HL-60 (cell line): ENCODE measurements around the gene UBTD1.

Experiments
- DNase-seq, 2 experiments: peaks; one replicate each; pipeline ENCODE4 v3.0.0-alpha.2; 2010 to 2020; ENCODE audit warnings: low read depth in 1 of 2, low spot score in 1 of 2
- H3K27ac ChIP-seq: fragments of 250-450 bp; sonication (Bioruptor Pico); replicated peaks from 2 replicates; pipeline ENCODE4 v1.5.1; 2020; ENCODE audit warnings: mild to moderate bottlenecking, moderate library complexity
- H3K27me3 ChIP-seq: fragments of 250-450 bp; sonication (Bioruptor Pico); 2 replicates; pipeline ENCODE4 v1.5.1; 2021; ENCODE audit warnings: mild to moderate bottlenecking, moderate library complexity; ENCODE audit not compliant: insufficient read depth, poor library complexity, severe bottlenecking
- H3K4me3 ChIP-seq: replicated peaks from 2 replicates; pipeline ENCODE4 v1.5.1; 2011; ENCODE audit warnings: mild to moderate bottlenecking, control low read depth, low read length; ENCODE audit not compliant: insufficient read depth
- GABPA ChIP-seq: IDR thresholded peaks from 2 replicates; pipeline ENCODE4 v1.6.1; 2012; ENCODE audit warnings: low read depth
- POLR2AphosphoS5 ChIP-seq: IDR thresholded peaks from 2 replicates; pipeline ENCODE4 v1.6.1; 2012; ENCODE audit warnings: low read depth
- SPI1 ChIP-seq: IDR thresholded peaks from 2 replicates; pipeline ENCODE4 v1.6.1; 2012; ENCODE audit warnings: low read depth, mild to moderate bottlenecking, borderline replicate concordance
- TF ChIP-seq, protein P1 (sequence below): IDR thresholded peaks from 2 replicates; pipeline ENCODE4 v1.6.1; 2012; ENCODE audit warnings: low read depth; ENCODE audit not compliant: insufficient replicate concordance
- TF ChIP-seq, protein P2 (sequence below): IDR thresholded peaks from one replicate; pipeline ENCODE4 v1.5.1; 2011; ENCODE audit warnings: low read length, control low read depth, inconsistent platforms; ENCODE audit not compliant: insufficient read depth

UBTD1 gene

DNA sequence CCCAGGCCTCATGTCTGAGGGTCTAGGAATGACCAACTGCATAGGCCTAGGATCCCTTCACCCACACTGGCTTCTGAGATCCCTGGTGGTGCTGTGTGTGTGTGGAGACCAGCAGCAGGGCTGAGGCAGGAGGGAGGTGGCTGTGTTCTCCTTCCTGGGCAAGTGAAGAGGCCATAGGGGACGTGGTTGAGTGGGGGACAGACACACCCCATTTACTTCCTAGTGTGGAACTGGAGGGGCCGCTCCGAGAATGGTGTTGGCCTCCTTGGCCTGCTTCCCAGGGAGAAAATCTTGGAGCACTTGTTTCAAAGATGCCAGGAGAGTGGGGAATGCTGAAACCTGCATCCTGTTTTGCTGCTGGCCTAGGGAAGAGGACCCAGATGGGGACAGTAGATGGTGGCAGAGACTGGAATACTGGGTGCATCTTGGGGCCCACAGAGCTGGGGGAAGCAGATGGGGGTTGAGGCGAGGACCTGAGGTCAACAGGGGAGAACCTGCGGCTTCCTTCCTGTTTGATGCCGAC lies 19.1 kb downstream of the UBTD1 start:
- TF ChIP-seq SPI1 = no peak
- TF ChIP-seq GABPA = no peak
- TF ChIP-seq, protein P1, sequence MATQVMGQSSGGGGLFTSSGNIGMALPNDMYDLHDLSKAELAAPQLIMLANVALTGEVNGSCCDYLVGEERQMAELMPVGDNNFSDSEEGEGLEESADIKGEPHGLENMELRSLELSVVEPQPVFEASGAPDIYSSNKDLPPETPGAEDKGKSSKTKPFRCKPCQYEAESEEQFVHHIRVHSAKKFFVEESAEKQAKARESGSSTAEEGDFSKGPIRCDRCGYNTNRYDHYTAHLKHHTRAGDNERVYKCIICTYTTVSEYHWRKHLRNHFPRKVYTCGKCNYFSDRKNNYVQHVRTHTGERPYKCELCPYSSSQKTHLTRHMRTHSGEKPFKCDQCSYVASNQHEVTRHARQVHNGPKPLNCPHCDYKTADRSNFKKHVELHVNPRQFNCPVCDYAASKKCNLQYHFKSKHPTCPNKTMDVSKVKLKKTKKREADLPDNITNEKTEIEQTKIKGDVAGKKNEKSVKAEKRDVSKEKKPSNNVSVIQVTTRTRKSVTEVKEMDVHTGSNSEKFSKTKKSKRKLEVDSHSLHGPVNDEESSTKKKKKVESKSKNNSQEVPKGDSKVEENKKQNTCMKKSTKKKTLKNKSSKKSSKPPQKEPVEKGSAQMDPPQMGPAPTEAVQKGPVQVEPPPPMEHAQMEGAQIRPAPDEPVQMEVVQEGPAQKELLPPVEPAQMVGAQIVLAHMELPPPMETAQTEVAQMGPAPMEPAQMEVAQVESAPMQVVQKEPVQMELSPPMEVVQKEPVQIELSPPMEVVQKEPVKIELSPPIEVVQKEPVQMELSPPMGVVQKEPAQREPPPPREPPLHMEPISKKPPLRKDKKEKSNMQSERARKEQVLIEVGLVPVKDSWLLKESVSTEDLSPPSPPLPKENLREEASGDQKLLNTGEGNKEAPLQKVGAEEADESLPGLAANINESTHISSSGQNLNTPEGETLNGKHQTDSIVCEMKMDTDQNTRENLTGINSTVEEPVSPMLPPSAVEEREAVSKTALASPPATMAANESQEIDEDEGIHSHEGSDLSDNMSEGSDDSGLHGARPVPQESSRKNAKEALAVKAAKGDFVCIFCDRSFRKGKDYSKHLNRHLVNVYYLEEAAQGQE = no peak

DNA sequence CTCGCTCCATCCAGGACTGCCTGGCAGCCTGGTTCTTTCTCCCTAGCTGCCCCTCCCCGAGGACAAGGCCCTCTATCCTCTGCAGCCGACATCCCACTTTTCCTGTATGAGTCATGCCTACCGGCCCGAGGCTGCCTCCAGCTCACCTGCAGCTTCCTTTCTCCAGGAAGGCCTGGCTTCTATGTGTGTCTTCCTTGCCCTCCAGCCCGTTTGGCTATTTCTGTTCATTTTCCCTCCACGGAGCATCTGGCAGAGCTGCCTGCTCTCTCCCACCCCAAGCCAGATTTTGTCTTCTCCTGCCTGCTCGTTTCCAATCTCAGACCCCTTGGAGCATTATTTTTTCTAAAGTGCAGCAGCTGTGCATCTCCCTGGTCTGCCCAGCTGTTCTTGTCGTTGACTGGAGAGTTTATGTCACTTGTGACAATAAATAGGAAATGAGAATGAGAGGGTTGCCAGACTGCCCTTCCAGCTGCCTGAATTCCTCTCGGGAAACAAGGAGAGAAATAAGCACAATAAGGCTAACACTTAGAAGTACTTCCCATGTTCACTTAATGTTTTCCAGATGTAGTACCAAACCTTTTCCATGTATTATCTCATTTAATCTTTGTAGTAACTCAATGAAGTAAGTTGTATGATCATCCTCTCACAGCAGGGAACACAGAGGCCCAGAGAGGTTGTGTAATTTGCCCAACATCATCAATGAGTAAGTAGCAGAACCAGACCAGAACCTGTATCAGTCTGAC lies 19.7 kb downstream of the UBTD1 start:
- peaks cover 4% of the 10 kb centered on the region for H3K27me3 ChIP-seq

More for the DNA sequence above, 19.1 kb downstream of the UBTD1 start:
- Histone ChIP-seq H3K4me3 (no peak overlapping the region), H3K27me3 (peaks cover 4% of the 10 kb centered on the region), H3K27ac (no peak overlapping the region)
- no peak for DNase-seq

DNA sequence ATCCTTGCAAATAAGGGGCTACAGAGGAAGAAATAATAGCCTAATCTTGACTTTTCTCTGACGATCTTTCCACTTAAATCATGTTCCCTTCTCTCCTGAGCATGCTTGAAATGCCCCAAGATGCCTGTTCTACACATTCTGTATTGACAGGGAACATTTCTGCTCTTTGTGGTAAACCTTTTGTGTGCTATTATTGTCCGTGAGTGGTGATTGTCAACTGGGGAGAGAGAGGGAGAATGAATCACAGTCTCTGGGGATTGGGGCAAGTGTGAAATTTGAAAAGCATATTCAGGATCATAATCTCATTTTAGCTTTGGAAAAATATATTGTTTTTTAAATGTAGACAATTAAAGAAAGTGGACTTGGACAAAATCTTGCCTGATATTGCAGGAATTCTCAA lies 20.6 kb downstream of the UBTD1 start:
- TF ChIP-seq, protein P2, sequence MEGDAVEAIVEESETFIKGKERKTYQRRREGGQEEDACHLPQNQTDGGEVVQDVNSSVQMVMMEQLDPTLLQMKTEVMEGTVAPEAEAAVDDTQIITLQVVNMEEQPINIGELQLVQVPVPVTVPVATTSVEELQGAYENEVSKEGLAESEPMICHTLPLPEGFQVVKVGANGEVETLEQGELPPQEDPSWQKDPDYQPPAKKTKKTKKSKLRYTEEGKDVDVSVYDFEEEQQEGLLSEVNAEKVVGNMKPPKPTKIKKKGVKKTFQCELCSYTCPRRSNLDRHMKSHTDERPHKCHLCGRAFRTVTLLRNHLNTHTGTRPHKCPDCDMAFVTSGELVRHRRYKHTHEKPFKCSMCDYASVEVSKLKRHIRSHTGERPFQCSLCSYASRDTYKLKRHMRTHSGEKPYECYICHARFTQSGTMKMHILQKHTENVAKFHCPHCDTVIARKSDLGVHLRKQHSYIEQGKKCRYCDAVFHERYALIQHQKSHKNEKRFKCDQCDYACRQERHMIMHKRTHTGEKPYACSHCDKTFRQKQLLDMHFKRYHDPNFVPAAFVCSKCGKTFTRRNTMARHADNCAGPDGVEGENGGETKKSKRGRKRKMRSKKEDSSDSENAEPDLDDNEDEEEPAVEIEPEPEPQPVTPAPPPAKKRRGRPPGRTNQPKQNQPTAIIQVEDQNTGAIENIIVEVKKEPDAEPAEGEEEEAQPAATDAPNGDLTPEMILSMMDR = no peak
- TF ChIP-seq GABPA = no peak
- TF ChIP-seq POLR2AphosphoS5 = no peak
- no peak for TF ChIP-seq SPI1
- TF ChIP-seq, protein P1 = no peak
- no peak overlapping the region for H3K4me3 ChIP-seq
- DNase-seq = no peak
- no peak overlapping the region for H3K27ac ChIP-seq
- H3K27me3 ChIP-seq = peaks cover 4% of the 10 kb centered on the region

More for the DNA sequence above, 19.7 kb downstream of the UBTD1 start:
- H3K27ac ChIP-seq = no peak overlapping the region
- no peak overlapping the region for H3K4me3 ChIP-seq
- no peak for DNase-seq
- no peak for TF ChIP-seq POLR2AphosphoS5
- TF ChIP-seq GABPA = no peak
- TF ChIP-seq, protein P1 = no peak
- no peak for TF ChIP-seq SPI1
- TF ChIP-seq, protein P2 = no peak
